ENCODE measurements around the gene VTI1A.

DNA sequence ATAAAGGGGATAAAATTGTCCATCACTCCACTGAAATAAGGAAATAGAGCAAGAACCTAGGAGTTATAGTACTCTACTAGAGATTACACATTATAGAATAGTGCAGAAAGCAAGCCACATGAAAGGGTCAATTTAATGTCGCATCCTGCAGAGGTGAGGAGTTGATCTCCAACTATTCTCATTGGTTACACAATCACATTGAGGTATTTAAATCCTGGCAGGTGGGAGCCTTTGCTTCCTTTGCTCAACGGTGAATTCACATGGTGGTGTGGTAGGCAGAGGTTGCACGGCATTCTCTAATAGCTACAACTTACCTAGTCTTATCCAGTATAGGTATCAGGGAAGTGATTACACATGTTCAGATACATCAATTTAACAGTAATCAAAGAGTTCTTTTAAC, 304.6 kb downstream of the VTI1A start:
- no peak for TF ChIP-seq POLR2AphosphoS5 (IDR thresholded peaks at IDR 0.05; ENCODE audit: low read depth, low read length)
- TF ChIP-seq TAF1 (IDR thresholded peaks at IDR 0.05; ENCODE audit: borderline replicate concordance, low read depth, low read length) = no peak
- TF ChIP-seq POLR2A (IDR thresholded peaks at IDR 0.05; ENCODE audit: low read depth, low read length) = no peak

Data from GM12892 (cell line).